ENCODE measurements around the gene RAPGEF5. TPM values are rescaled to one million over a fixed set of nuclear protein-coding genes. Genes with fewer than 3 reads are reported as not detected.

The RAPGEF5 gene
- total RNA-seq, 2 donors from 2014 or later = 7.4 to 29.8 TPM

GRCh38 chr7:22200238-22200637, 156.7 kb downstream of the RAPGEF5 start:
- H3K4me1 ChIP-seq (replicated peaks) = no peaks in the 10 kb centered on the region
- no peak overlapping the region for H3K4me3 ChIP-seq
- H3K27me3 ChIP-seq (replicated peaks; ENCODE audit: insufficient read depth) = no peaks in the 10 kb centered on the region
- TF ChIP-seq POLR2AphosphoS5 (IDR thresholded peaks at IDR 0.05) = no peak
- TF ChIP-seq POLR2A (IDR thresholded peaks at IDR 0.05) = no peak
- TF ChIP-seq CTCF (IDR thresholded peaks at IDR 0.05) = no peak
- intact Hi-C loops (cut with DNase I) = no loop called here
- no peaks in the 10 kb centered on the region for H3K36me3 ChIP-seq
- DNase-seq (ENCODE audit: low spot score) = no peak
- H3K9me3 ChIP-seq = no peaks in the 10 kb centered on the region
- no peak overlapping the region for H3K27ac ChIP-seq
- WGBS = 37% methylated on average over 4 of the region's 4 CpGs

DNA sequence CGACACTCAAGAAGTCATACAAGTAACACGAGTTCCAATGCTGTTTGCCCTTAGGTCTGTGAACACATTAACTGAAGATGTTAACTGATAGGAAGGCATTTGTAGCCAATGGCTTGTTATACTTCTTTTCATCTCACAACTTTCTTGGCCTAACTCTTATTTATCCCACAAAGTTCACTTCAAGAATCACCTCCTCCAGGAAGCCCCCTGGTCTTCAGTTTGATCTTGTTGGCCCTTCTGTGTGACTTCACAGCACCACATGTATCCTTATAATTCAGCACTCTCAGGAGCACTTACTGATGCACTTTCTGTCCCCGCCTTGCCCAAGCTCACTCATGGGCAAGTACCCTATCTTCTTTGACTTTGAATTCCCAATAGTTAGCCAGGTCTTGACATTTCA, 159.6 kb downstream of the RAPGEF5 start:
- intact Hi-C loops (cut with DNase I) = no loop called here
- WGBS = 88% methylated on average over 3 of the region's 3 CpGs

DNA sequence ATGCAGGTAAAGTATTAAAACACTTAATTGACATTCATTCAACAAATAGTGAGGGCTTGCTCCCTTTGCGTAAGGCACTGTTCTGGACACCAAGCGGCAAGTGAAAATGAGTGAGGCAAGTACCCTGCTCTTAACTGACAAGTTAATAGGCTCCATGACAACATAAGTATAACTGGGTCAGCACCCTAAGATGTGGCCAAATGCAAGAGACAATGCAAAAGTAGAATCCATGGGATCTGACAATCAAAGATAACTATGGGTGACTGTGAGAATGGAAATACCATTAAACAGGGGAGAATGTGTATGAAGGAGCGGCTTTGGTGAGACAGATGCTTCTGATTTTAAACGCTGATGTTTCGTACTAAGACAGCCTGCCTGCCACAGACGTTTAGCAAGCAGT, 160.5 kb downstream of the RAPGEF5 start:
- intact Hi-C loops (cut with DNase I) = no loop called here
- Histone ChIP-seq H3K27me3 (replicated peaks; ENCODE audit: insufficient read depth) (no peaks in the 10 kb centered on the region), H3K4me3 (no peak overlapping the region), H3K4me1 (replicated peaks) (no peaks in the 10 kb centered on the region), H3K9me3 (no peaks in the 10 kb centered on the region), H3K27ac (no peak overlapping the region), H3K36me3 (no peaks in the 10 kb centered on the region)
- no peak for DNase-seq (ENCODE audit: low spot score)
- no peak for TF ChIP-seq CTCF (IDR thresholded peaks at IDR 0.05)
- no peak for TF ChIP-seq POLR2A (IDR thresholded peaks at IDR 0.05)
- no peak for TF ChIP-seq POLR2AphosphoS5 (IDR thresholded peaks at IDR 0.05)
- 93% methylated on average over 6 of the region's 6 CpGs for WGBS

More for the DNA sequence above, 159.6 kb downstream of the RAPGEF5 start:
- no peak for DNase-seq (ENCODE audit: low spot score)
- Histone ChIP-seq H3K4me1 (replicated peaks) (no peaks in the 10 kb centered on the region), H3K9me3 (no peaks in the 10 kb centered on the region), H3K27me3 (replicated peaks; ENCODE audit: insufficient read depth) (no peaks in the 10 kb centered on the region), H3K4me3 (no peak overlapping the region), H3K27ac (no peak overlapping the region), H3K36me3 (no peaks in the 10 kb centered on the region)
- TF ChIP-seq POLR2A (IDR thresholded peaks at IDR 0.05) (no peak), CTCF (IDR thresholded peaks at IDR 0.05) (no peak), POLR2AphosphoS5 (IDR thresholded peaks at IDR 0.05) (no peak)

DNA sequence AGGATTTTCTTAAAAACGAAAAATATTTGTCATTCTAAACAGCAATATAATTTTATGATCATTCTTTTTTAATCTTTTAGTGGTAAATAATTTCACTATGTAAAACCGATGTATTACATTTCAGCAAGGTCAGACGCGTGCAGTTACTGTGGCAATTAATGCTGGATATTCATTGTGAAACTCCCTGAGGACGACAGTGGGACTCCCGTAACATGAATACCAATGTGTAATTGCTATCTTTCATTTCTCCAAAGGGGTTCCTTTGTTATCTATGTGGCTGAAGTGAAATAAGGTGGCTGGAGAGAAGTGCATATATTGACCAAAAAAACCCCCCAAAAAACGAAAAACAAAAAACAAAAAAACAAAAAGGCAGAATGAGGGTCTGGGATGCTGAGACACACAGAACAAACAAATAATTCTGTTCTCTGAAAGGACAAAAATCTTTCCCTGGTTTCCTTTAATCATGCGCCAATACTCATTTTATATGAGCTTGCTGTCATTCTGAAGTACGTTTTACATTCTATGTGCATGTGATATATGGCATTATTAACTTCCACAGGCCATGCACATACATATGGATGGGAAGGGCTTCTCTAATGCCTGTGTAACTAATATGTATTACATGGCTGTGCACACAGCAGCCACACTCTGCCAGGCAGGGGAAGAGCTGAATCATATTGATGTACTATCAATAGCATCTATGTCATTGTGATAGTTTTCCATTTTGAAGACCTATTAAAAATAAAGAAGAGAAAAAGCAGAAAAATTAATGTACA, 161.4 kb downstream of the RAPGEF5 start:
- no peak overlapping the region for H3K27ac ChIP-seq
- intact Hi-C loops (cut with DNase I) = no loop called here
- H3K4me1 ChIP-seq (replicated peaks) = no peaks in the 10 kb centered on the region
- WGBS = 84% methylated on average over 9 of the region's 9 CpGs
- no peaks in the 10 kb centered on the region for H3K9me3 ChIP-seq
- no peak for TF ChIP-seq POLR2AphosphoS5 (IDR thresholded peaks at IDR 0.05)
- no peak for TF ChIP-seq POLR2A (IDR thresholded peaks at IDR 0.05)
- no peak for TF ChIP-seq CTCF (IDR thresholded peaks at IDR 0.05)
- no peak for DNase-seq (ENCODE audit: low spot score)
- H3K27me3 ChIP-seq (replicated peaks; ENCODE audit: insufficient read depth) = no peaks in the 10 kb centered on the region
- no peaks in the 10 kb centered on the region for H3K36me3 ChIP-seq
- H3K4me3 ChIP-seq = no peak overlapping the region

GRCh38 chr7:22194658-22195273, 162.2 kb downstream of the RAPGEF5 start:
- intact Hi-C loops (cut with DNase I) = no loop called here
- no peak for DNase-seq (ENCODE audit: low spot score)
- Histone ChIP-seq H3K4me1 (replicated peaks) (no peaks in the 10 kb centered on the region), H3K27ac (no peak overlapping the region), H3K9me3 (no peaks in the 10 kb centered on the region), H3K36me3 (no peaks in the 10 kb centered on the region), H3K27me3 (replicated peaks; ENCODE audit: insufficient read depth) (no peaks in the 10 kb centered on the region), H3K4me3 (no peak overlapping the region)
- WGBS = 90% methylated on average over 10 of the region's 10 CpGs
- TF ChIP-seq CTCF (IDR thresholded peaks at IDR 0.05) = no peak
- no peak for TF ChIP-seq POLR2AphosphoS5 (IDR thresholded peaks at IDR 0.05)
- TF ChIP-seq POLR2A (IDR thresholded peaks at IDR 0.05) = no peak
